Liver (tissue), 9 donors: ENCODE data around the gene ZIC3. TPM values are rescaled to one million over a fixed set of nuclear protein-coding genes. Genes with fewer than 3 reads are reported as not detected.
"Not testable (repeated sequence)": the region's sequence is repeated elsewhere in the genome, so short reads cannot be mapped to it uniquely, and the experiment has no call there.

Source experiments
- DNase-seq: peaks from one replicate; pipeline ENCODE4 v3.0.0-alpha.2; 2017; ENCODE audit warnings: low spot score
- H3K27ac ChIP-seq, 2 donors: one replicate each; pipeline ENCODE4 v1.7.0; 2013; ENCODE audit warnings: inconsistent platforms in 2 of 2, low read length in 2 of 2, control low read depth in 1 of 2, low read depth in 1 of 2, mild to moderate bottlenecking in 1 of 2
- H3K27me3 ChIP-seq, 4 donors: one replicate each; pipeline versions ENCODE4 v1.6.1 to v1.7.0; 2013; ENCODE audit warnings: low read length in 3 of 4, inconsistent platforms in 1 of 4, mild to moderate bottlenecking in 1 of 4, moderate library complexity in 1 of 4; ENCODE audit not compliant: control insufficient read depth in 4 of 4, insufficient read depth in 4 of 4
- H3K36me3 ChIP-seq, 4 donors: one replicate each; pipeline versions ENCODE4 v1.6.1 to v1.7.0; 2013; ENCODE audit warnings: low read length in 3 of 4, mild to moderate bottlenecking in 3 of 4, low read depth in 1 of 4, moderate library complexity in 1 of 4; ENCODE audit not compliant: control insufficient read depth in 4 of 4, insufficient read depth in 3 of 4
- H3K4me1 ChIP-seq, 4 donors: one replicate each; pipeline versions ENCODE4 v1.6.1 to v1.7.0; 2013; ENCODE audit warnings: low read length in 3 of 4, mild to moderate bottlenecking in 3 of 4, moderate library complexity in 1 of 4; ENCODE audit not compliant: control insufficient read depth in 4 of 4, insufficient read depth in 4 of 4
- H3K4me3 ChIP-seq, 3 donors: one replicate each; pipeline versions ENCODE4 v1.6.1 to v1.7.0; 2013; ENCODE audit warnings: low read length in 3 of 3, control low read depth in 1 of 3, low read depth in 1 of 3, mild to moderate bottlenecking in 1 of 3
- H3K9ac ChIP-seq, 2 donors: one replicate each; pipeline ENCODE4 v1.7.0; 2013; ENCODE audit warnings: low read length in 2 of 2, mild to moderate bottlenecking in 2 of 2, moderate library complexity in 2 of 2, control low read depth in 1 of 2, low read depth in 1 of 2
- H3K9me3 ChIP-seq, 4 donors: one replicate each; pipeline versions ENCODE4 v1.6.1 to v1.7.0; 2013; ENCODE audit warnings: low read length in 3 of 4; ENCODE audit not compliant: control insufficient read depth in 4 of 4
- CTCF ChIP-seq: fragments of 150-350 bp; IDR thresholded peaks from 2 replicates; pipeline ENCODE4 v1.5.1; 2017; ENCODE audit warnings: improper control_type of control experiment, low read depth, low read length; ENCODE audit not compliant: missing input control
- EGR1 ChIP-seq, 2 donors: IDR thresholded peaks; 2 replicates each; pipeline ENCODE4 v1.6.1; 2016 to 2018; ENCODE audit warnings: antibody characterized with exemption in 2 of 2, low read depth in 2 of 2
- FOXA1 ChIP-seq: IDR thresholded peaks from 2 replicates; pipeline ENCODE4 v1.6.1; 2016; ENCODE audit warnings: antibody characterized with exemption
- FOXA2 ChIP-seq: IDR thresholded peaks from 2 replicates; pipeline ENCODE4 v1.6.1; 2016; ENCODE audit warnings: antibody characterized with exemption
- HNF4A ChIP-seq, 2 donors: conservative IDR thresholded peaks; 2 replicates each; pipeline ENCODE4 v1.6.1; 2016; ENCODE audit warnings: antibody characterized with exemption in 2 of 2, mild to moderate bottlenecking in 2 of 2
- HNF4G ChIP-seq: IDR thresholded peaks from 2 replicates; pipeline ENCODE4 v1.6.1; 2016; ENCODE audit warnings: antibody characterized with exemption
- JUND ChIP-seq, 2 donors: IDR thresholded peaks; 2 replicates each; pipeline ENCODE4 v1.6.1; 2016; ENCODE audit warnings: antibody characterized with exemption in 2 of 2
- NR2F2 ChIP-seq: IDR thresholded peaks from 2 replicates; pipeline ENCODE4 v1.6.1; 2016; ENCODE audit warnings: antibody characterized with exemption
- RAD21 ChIP-seq, 2 donors: IDR thresholded peaks; 2 replicates each; pipeline ENCODE4 v1.6.1; 2016; ENCODE audit warnings: antibody characterized with exemption in 2 of 2, mild to moderate bottlenecking in 2 of 2
- REST ChIP-seq: IDR thresholded peaks from 2 replicates; pipeline ENCODE4 v1.6.1; 2016; ENCODE audit warnings: antibody characterized with exemption, mild to moderate bottlenecking
- RXRA ChIP-seq, 2 donors: IDR thresholded peaks; 2 replicates each; pipeline ENCODE4 v1.6.1; 2017 to 2018; ENCODE audit warnings: antibody characterized with exemption in 2 of 2, mild to moderate bottlenecking in 1 of 2
- SP1 ChIP-seq: IDR thresholded peaks from 2 replicates; pipeline ENCODE4 v1.6.1; 2018; ENCODE audit warnings: antibody characterized with exemption, mild to moderate bottlenecking
- TAF1 ChIP-seq: conservative IDR thresholded peaks from 2 replicates; pipeline ENCODE4 v1.6.1; 2016; ENCODE audit warnings: antibody characterized with exemption, mild to moderate bottlenecking
- YY1 ChIP-seq: IDR thresholded peaks from 2 replicates; pipeline ENCODE4 v1.6.1; 2016; ENCODE audit warnings: antibody characterized with exemption, mild to moderate bottlenecking
- ZBTB33 ChIP-seq: IDR thresholded peaks from 2 replicates; pipeline ENCODE4 v1.6.1; 2016; ENCODE audit warnings: antibody characterized with exemption
- WGBS: extraction: QIAGEN DNeasy Blood & Tissue Kit; methylation state at CpG from one replicate; pipeline ENCODE4 v1.1.7; 2013; 5-methylcytosine and 5-hydroxymethylcytosine counted together
- polyA plus RNA-seq, 2 donors: library from polyadenylated mRNA; stranded (reverse) in 1 of 2; unstranded in 1 of 2; fragments of 200-250 nt in 1 of 2; fragments of >200 nt in 1 of 2; fragmentation: Nextera tagmentation in 1 of 2; extraction: Ambion mirVana in 1 of 2; gene quantifications; one replicate each; pipeline versions ENCODE4 v1.2.1 to v1.2.3, GENCODE V29; 2013 to 2015
- total RNA-seq, 2 donors: library from RNA; depleted of rRNA; stranded (reverse); fragments of >200 nt; gene quantifications; one replicate each; pipeline ENCODE4 v1.2.3, GENCODE V29; 2014
- TF ChIP-seq, protein P1 (sequence below): IDR thresholded peaks from 2 replicates; pipeline ENCODE4 v1.6.1; 2016; ENCODE audit warnings: antibody characterized with exemption
- donor health status: healthy.
- donor health status: healthy.
- donor health status: healthy.
- donor health status: healthy.
- donor health status: healthy.

The ZIC3 gene
- total and polyA plus RNA-seq, 4 donors, result not detected

- no peaks in the 10 kb centered on the region for H3K9me3 ChIP-seq
- TF ChIP-seq REST (no peak), FOXA1 (no peak), CTCF (no peak), JUND (IDR thresholded peaks at IDR 0.05) (no peak), YY1 (no peak), SP1 (no peak), RXRA (IDR thresholded peaks at IDR 0.05) (no peak), ZBTB33 (no peak), FOXA2 (no peak), HNF4A (conservative IDR thresholded peaks at IDR 0.05) (no peak)
- H3K4me3 ChIP-seq, result peak overlapping the region in 1 of 3 donors; percentile 25
- DNase-seq, result no peak
- H3K9ac ChIP-seq, result no peak overlapping the region
- peaks cover 0 to 11% (median 5%) of the 10 kb centered on the region in 4 donors for H3K4me1 ChIP-seq
- peaks cover 0 to 10% (median 2%) of the 10 kb centered on the region in 4 donors for H3K27me3 ChIP-seq
- no peaks in the 10 kb centered on the region for H3K36me3 ChIP-seq
- no peak overlapping the region for H3K27ac ChIP-seq
- WGBS, result 11% methylated on average over 41 of the region's 41 CpGs
Observed at GRCh38 chrX:137550665-137551261, 15.2 kb upstream of the ZIC3 start.

- not testable (repeated sequence) for H3K27ac ChIP-seq, H3K4me3 ChIP-seq, H3K36me3 ChIP-seq, H3K9me3 ChIP-seq, H3K9ac ChIP-seq, H3K27me3 ChIP-seq, DNase-seq
- WGBS, result 81% methylated on average over 4 of the region's 4 CpGs
- H3K4me1 ChIP-seq, result peaks cover 0 to 11% (median 5%) of the 10 kb centered on the region in 4 donors
Observed at GRCh38 chrX:137552098-137552497, 13.8 kb upstream of the ZIC3 start.

- Histone ChIP-seq H3K9ac (no peak overlapping the region), H3K27ac (no peak overlapping the region), H3K4me1 (peaks cover 0 to 14% (median 3%) of the 10 kb centered on the region in 4 donors), H3K9me3 (no peaks in the 10 kb centered on the region), H3K4me3 (no peak overlapping the region), H3K27me3 (peaks cover 0 to 3% (median under 1%) of the 10 kb centered on the region in 4 donors), H3K36me3 (no peaks in the 10 kb centered on the region)
- no peak for DNase-seq
- WGBS, result 13% methylated on average over 8 of the region's 8 CpGs
- TF ChIP-seq, protein P1, sequence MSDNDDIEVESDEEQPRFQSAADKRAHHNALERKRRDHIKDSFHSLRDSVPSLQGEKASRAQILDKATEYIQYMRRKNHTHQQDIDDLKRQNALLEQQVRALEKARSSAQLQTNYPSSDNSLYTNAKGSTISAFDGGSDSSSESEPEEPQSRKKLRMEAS, result no peak
- TF ChIP-seq HNF4G, result no peak
- no peak for TF ChIP-seq FOXA2
- TF ChIP-seq REST, result no peak
- no peak for TF ChIP-seq NR2F2
- TF ChIP-seq RAD21 (IDR thresholded peaks at IDR 0.05), result no peak
- TF ChIP-seq EGR1 (IDR thresholded peaks at IDR 0.05; ENCODE audit: low read depth in 2 of 2), result no peak
- no peak for TF ChIP-seq TAF1
Observed at GRCh38 chrX:137562096-137562495, 3.8 kb upstream of the ZIC3 start.
